ENCODE results near the gene MPL.

- TF ChIP-seq, protein P1, sequence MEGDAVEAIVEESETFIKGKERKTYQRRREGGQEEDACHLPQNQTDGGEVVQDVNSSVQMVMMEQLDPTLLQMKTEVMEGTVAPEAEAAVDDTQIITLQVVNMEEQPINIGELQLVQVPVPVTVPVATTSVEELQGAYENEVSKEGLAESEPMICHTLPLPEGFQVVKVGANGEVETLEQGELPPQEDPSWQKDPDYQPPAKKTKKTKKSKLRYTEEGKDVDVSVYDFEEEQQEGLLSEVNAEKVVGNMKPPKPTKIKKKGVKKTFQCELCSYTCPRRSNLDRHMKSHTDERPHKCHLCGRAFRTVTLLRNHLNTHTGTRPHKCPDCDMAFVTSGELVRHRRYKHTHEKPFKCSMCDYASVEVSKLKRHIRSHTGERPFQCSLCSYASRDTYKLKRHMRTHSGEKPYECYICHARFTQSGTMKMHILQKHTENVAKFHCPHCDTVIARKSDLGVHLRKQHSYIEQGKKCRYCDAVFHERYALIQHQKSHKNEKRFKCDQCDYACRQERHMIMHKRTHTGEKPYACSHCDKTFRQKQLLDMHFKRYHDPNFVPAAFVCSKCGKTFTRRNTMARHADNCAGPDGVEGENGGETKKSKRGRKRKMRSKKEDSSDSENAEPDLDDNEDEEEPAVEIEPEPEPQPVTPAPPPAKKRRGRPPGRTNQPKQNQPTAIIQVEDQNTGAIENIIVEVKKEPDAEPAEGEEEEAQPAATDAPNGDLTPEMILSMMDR (conservative IDR thresholded peaks at IDR 0.05 in 1 of 2, IDR thresholded peaks at IDR 0.05 in 1 of 2; ENCODE audit: extremely low read depth in 1 of 2, insufficient read depth in 1 of 2, low read depth in 1 of 2, low read length in 2 of 2) = no peak
- no peak for TF ChIP-seq EZH2 (IDR thresholded peaks at IDR 0.05; ENCODE audit: borderline replicate concordance, low read length)
Measured at GRCh38 chr1:43382027-43382779, 44.6 kb downstream of the MPL start.

Data from mammary epithelial cell (primary cell).